GM19395 (cell line): ENCODE measurements around the gene NPLOC4.
A peak's percentile ranks its signal among the peaks of the same experiment; 100 is the strongest.

Experiments
- ATAC-seq: cut with Tn5 transposase; IDR thresholded peaks from one replicate; pipeline ENCODE4 v1.9.1; 2021; ENCODE audit warnings: mild to moderate bottlenecking, moderate library complexity; ENCODE audit not compliant: unreplicated experiment

NPLOC4 gene

GRCh38 chr17:81568416-81568815 is 68.5 kb downstream of the NPLOC4 start:
- ATAC-seq, result no peak

- ATAC-seq, result no peak
Observed at GRCh38 chr17:81567191-81567590, 69.7 kb downstream of the NPLOC4 start.

- no peak for ATAC-seq
Observed at GRCh38 chr17:81566461-81567126, 70.3 kb downstream of the NPLOC4 start.

- no peak for ATAC-seq
Observed at GRCh38 chr17:81565231-81565630, 71.7 kb downstream of the NPLOC4 start.

- no peak for ATAC-seq
Observed at GRCh38 chr17:81564778-81565177, 72.1 kb downstream of the NPLOC4 start.

GRCh38 chr17:81563861-81564586 is 72.9 kb downstream of the NPLOC4 start:
- no peak for ATAC-seq

GRCh38 chr17:81561494-81561885 is 75.4 kb downstream of the NPLOC4 start:
- no peak for ATAC-seq

GRCh38 chr17:81558941-81559806 is 77.7 kb downstream of the NPLOC4 start:
- no peak for ATAC-seq

- ATAC-seq, result no peak
Observed at GRCh38 chr17:81558115-81558468, 78.8 kb downstream of the NPLOC4 start.

- no peak for ATAC-seq
Observed at GRCh38 chr17:81557276-81558114, 79.4 kb downstream of the NPLOC4 start.

GRCh38 chr17:81556863-81557262 is 80.0 kb downstream of the NPLOC4 start:
- no peak for ATAC-seq

GRCh38 chr17:81556175-81556691 is 80.7 kb downstream of the NPLOC4 start:
- no peak for ATAC-seq

- ATAC-seq, result no peak
Observed at GRCh38 chr17:81553616-81554181, 83.2 kb downstream of the NPLOC4 start.

- ATAC-seq, result peak; percentile 51
Observed at GRCh38 chr17:81553018-81553615, 83.8 kb downstream of the NPLOC4 start.

GRCh38 chr17:81552244-81553017 is 84.5 kb downstream of the NPLOC4 start, which contains the start of gene FAAP100:
Gene FAAP100 (minus strand): TSS chr17:81552353. CDS start chr17:81552330, 23 bp downstream.
- peak; percentile 52 for ATAC-seq

GRCh38 chr17:81551458-81552243 is 85.3 kb downstream of the NPLOC4 start:
- peak; percentile 19 for ATAC-seq

GRCh38 chr17:81550830-81551457 is 86.0 kb downstream of the NPLOC4 start:
- ATAC-seq, result no peak

- no peak for ATAC-seq
Observed at GRCh38 chr17:81550285-81550684, 86.6 kb downstream of the NPLOC4 start.
